Stimulated activated CD8-positive, alpha-beta memory T cell treated with anti-CD3 and anti-CD28 coated beads, Interleukin-12 subunit alpha, Interleukin-12 subunit beta, amount 100 ng/mL, for 4 hours (primary cell): ENCODE measurements around the gene PTPN5.
A peak's percentile ranks its signal among the peaks of the same experiment; 100 is the strongest.

Experiments
- DNase-seq: peaks from one replicate; pipeline ENCODE4 v3.0.0-alpha.2; 2020; ENCODE audit warnings: low read depth

Gene PTPN5

GRCh38 chr11:18739685-18740084 is 51.9 kb downstream of the PTPN5 start:
- no peak for DNase-seq

- no peak for DNase-seq
Measured at GRCh38 chr11:18737642-18738041, 54.0 kb downstream of the PTPN5 start.

- DNase-seq: no peak
Measured at GRCh38 chr11:18736590-18737148, 54.9 kb downstream of the PTPN5 start.

GRCh38 chr11:18733202-18733601 is 58.4 kb downstream of the PTPN5 start:
- no peak for DNase-seq

- peak; percentile 41 for DNase-seq
Measured at GRCh38 chr11:18731949-18732821, 59.4 kb downstream of the PTPN5 start.

GRCh38 chr11:18731441-18731840 is 60.2 kb downstream of the PTPN5 start:
- DNase-seq: no peak

- DNase-seq: no peak
Measured at GRCh38 chr11:18730020-18730419, 61.6 kb downstream of the PTPN5 start.

- DNase-seq: no peak
Measured at GRCh38 chr11:18729426-18729825, 62.2 kb downstream of the PTPN5 start.

- DNase-seq: no peak
Measured at GRCh38 chr11:18728658-18729057, 62.9 kb downstream of the PTPN5 start.

GRCh38 chr11:18727479-18728236 is 63.9 kb downstream of the PTPN5 start:
- DNase-seq: no peak

- no peak for DNase-seq
Measured at GRCh38 chr11:18726040-18726439, 65.6 kb downstream of the PTPN5 start, which contains the start of gene IGSF22. IGSF22 (minus strand) TSS chr11:18726188; CDS start chr11:18724236, 1,952 bp downstream.

- DNase-seq: no peak
Measured at GRCh38 chr11:18723991-18724390, 67.6 kb downstream of the PTPN5 start.

GRCh38 chr11:18722293-18722637 is 69.3 kb downstream of the PTPN5 start:
- no peak for DNase-seq

- DNase-seq: peak; percentile 12
Measured at GRCh38 chr11:18721561-18722292, 69.9 kb downstream of the PTPN5 start.

GRCh38 chr11:18720808-18721560 is 70.6 kb downstream of the PTPN5 start:
- peak; percentile 71 for DNase-seq

- DNase-seq: no peak
Measured at GRCh38 chr11:18720091-18720807, 71.3 kb downstream of the PTPN5 start.

GRCh38 chr11:18715476-18715875 is 76.1 kb downstream of the PTPN5 start:
- no peak for DNase-seq

GRCh38 chr11:18714443-18714780 is 77.2 kb downstream of the PTPN5 start:
- DNase-seq: no peak

- no peak for DNase-seq
Measured at GRCh38 chr11:18713646-18714442, 77.8 kb downstream of the PTPN5 start.

GRCh38 chr11:18710545-18710944 is 81.1 kb downstream of the PTPN5 start:
- DNase-seq: no peak
